IMR-90 (cell line): Measurements from ENCODE around the gene DESI1. TPM values are rescaled to one million over a fixed set of nuclear protein-coding genes. Genes with fewer than 3 reads are reported as not detected.
"Not testable (repeated sequence)": the region's sequence is repeated elsewhere in the genome, so short reads cannot be mapped to it uniquely, and the experiment has no call there.

Experiments
- ATAC-seq: fragments of 200-7000 bp; cut with Tn5 transposase; 2 replicates; pipeline ENCODE4 v1.9.1; 2020; ENCODE audit warnings: low read depth, mild to moderate bottlenecking, moderate library complexity
- BruUV-seq: library from RNA; stranded (reverse); fragments of 400-500 nt; replicated peaks from 2 replicates; lab custom pipeline; 2021; lab: Mats Ljungman, UMichigan
- CTCF ChIA-PET: fragments of 300-600 bp; formaldehyde crosslinking; extraction: SDS; loops from one replicate; lab custom pipeline; 2021; ENCODE audit warnings: antibody characterized with exemption; lab: Yijun Ruan, JAX
- POLR2A ChIA-PET: fragments of 300-600 bp; sonication (Branson Sonifier 250); formaldehyde crosslinking; loops from one replicate; lab custom pipeline; 2022; ENCODE audit warnings: antibody characterized with exemption; ENCODE audit not compliant: unreplicated experiment; lab: Charles Lee
- DNase-seq: peaks from one replicate; pipeline ENCODE4 v3.0.0; 2013
- H2AFZ ChIP-seq: replicated peaks from 2 replicates; pipeline ENCODE3; 2013; ENCODE audit warnings: low read length, mild to moderate bottlenecking; ENCODE audit not compliant: poor library complexity
- H2AK5ac ChIP-seq: 2 replicates; pipeline ENCODE4 v1.6.1; 2013; ENCODE audit warnings: low read depth, low read length, inconsistent platforms
- H2AK9ac ChIP-seq: replicated peaks from 2 replicates; pipeline ENCODE3; 2013; ENCODE audit warnings: mild to moderate bottlenecking, low read depth, low read length, moderate library complexity; ENCODE audit not compliant: poor library complexity
- H2BK120ac ChIP-seq: 2 replicates; pipeline ENCODE4 v1.6.1; 2013; ENCODE audit warnings: low read depth, low read length, inconsistent platforms
- H2BK15ac ChIP-seq: 3 replicates; pipeline ENCODE4 v1.6.1; 2013; ENCODE audit warnings: low read depth, low read length, inconsistent platforms
- H2BK20ac ChIP-seq: 2 replicates; pipeline ENCODE4 v1.6.1; 2013; ENCODE audit warnings: low read depth, mild to moderate bottlenecking, inconsistent platforms, low read length, moderate library complexity
- H2BK5ac ChIP-seq: 2 replicates; pipeline ENCODE4 v1.6.1; 2013; ENCODE audit warnings: mild to moderate bottlenecking, low read depth, low read length, inconsistent platforms; ENCODE audit not compliant: poor library complexity, severe bottlenecking
- H3K14ac ChIP-seq: replicated peaks from 2 replicates; pipeline ENCODE4 v1.6.1; 2013; ENCODE audit warnings: low read depth, low read length, inconsistent platforms
- H3K18ac ChIP-seq: 2 replicates; pipeline ENCODE4 v1.6.1; 2013; ENCODE audit warnings: low read depth, low read length, control low read depth
- H3K23ac ChIP-seq: 2 replicates; pipeline ENCODE4 v1.6.1; 2013; ENCODE audit warnings: low read depth, low read length, inconsistent platforms
- H3K27ac ChIP-seq: 2 replicates; pipeline ENCODE4 v1.5.1; 2013; ENCODE audit warnings: mild to moderate bottlenecking, control low read depth, low read length; ENCODE audit not compliant: insufficient read depth
- H3K27me3 ChIP-seq: 2 replicates; pipeline ENCODE4 v1.6.1; 2013; ENCODE audit warnings: low read length; ENCODE audit not compliant: control insufficient read depth, insufficient read depth
- H3K36me3 ChIP-seq: 2 replicates; pipeline ENCODE4 v1.6.1; 2013; ENCODE audit warnings: low read length, mixed read lengths; ENCODE audit not compliant: control insufficient read depth, insufficient read depth
- H3K4ac ChIP-seq: 2 replicates; pipeline ENCODE4 v1.6.1; 2013; ENCODE audit warnings: low read depth, low read length, inconsistent platforms
- H3K4me1 ChIP-seq: 2 replicates; pipeline ENCODE4 v1.6.1; 2013; ENCODE audit warnings: low read length, mixed read lengths; ENCODE audit not compliant: control insufficient read depth, insufficient read depth
- H3K4me2 ChIP-seq: 2 replicates; pipeline ENCODE4 v1.6.1; 2013; ENCODE audit warnings: low read depth, mild to moderate bottlenecking, control low read depth, low read length, moderate library complexity
- H3K4me3 ChIP-seq: 2 replicates; pipeline ENCODE4 v1.5.1; 2013; ENCODE audit warnings: low read depth, mild to moderate bottlenecking, control low read depth, low read length, moderate library complexity; ENCODE audit not compliant: insufficient read depth
- H3K56ac ChIP-seq: 2 replicates; pipeline ENCODE4 v1.6.1; 2013; ENCODE audit warnings: low read length, inconsistent platforms; ENCODE audit not compliant: insufficient read depth; ENCODE audit errors: extremely low read depth
- H3K79me1 ChIP-seq, 2 experiments: 2 replicates each; pipeline ENCODE4 v1.6.1; 2013; ENCODE audit warnings: low read length in 2 of 2, inconsistent platforms in 1 of 2, low read depth in 1 of 2
- H3K9ac ChIP-seq: 2 replicates; pipeline ENCODE4 v1.6.1; 2013; ENCODE audit warnings: low read depth, low read length, control low read depth
- H3K9me1 ChIP-seq: 2 replicates; pipeline ENCODE4 v1.6.1; 2013; ENCODE audit warnings: low read length, inconsistent platforms; ENCODE audit not compliant: insufficient read depth
- H3K9me3 ChIP-seq: 2 replicates; pipeline ENCODE4 v1.6.1; 2013; ENCODE audit warnings: low read length; ENCODE audit not compliant: control insufficient read depth, insufficient read depth
- H4K20me1 ChIP-seq: 2 replicates; pipeline ENCODE4 v1.6.1; 2013; ENCODE audit warnings: low read length, inconsistent platforms; ENCODE audit not compliant: insufficient read depth
- H4K5ac ChIP-seq: 2 replicates; pipeline ENCODE4 v1.6.1; 2013; ENCODE audit warnings: mild to moderate bottlenecking, low read depth, low read length, control low read depth
- H4K8ac ChIP-seq, 2 experiments: 2 replicates each; pipeline ENCODE4 v1.6.1; 2013; ENCODE audit warnings: low read depth in 2 of 2, low read length in 2 of 2, control low read depth in 1 of 2, inconsistent platforms in 1 of 2
- H4K91ac ChIP-seq: 2 replicates; pipeline ENCODE4 v1.6.1; 2013; ENCODE audit warnings: low read depth, low read length, inconsistent platforms; ENCODE audit not compliant: insufficient read depth
- WGBS, 2 experiments: methylation state at CpG; one replicate each; pipeline versions ENCODE4 v1.1.5 to v1.1.7; 2013; ENCODE audit warnings: missing lambda C conversion rate in 2 of 2; ENCODE audit not compliant: insufficient read length in 1 of 2; ENCODE audit errors: extremely low coverage in 2 of 2; 5-methylcytosine and 5-hydroxymethylcytosine counted together
- dilution Hi-C: fragments of 300-500 bp; cut with HindIII; formaldehyde crosslinking; loops from one replicate; pipeline ENCODE4 v1.14.3; 2018; ENCODE audit warnings: low sequenced_read_pairs; ENCODE audit not compliant: unreplicated experiment
- in situ Hi-C: fragments of 300-500 bp; cut with MboI; formaldehyde crosslinking; loops from 3 replicates; pipeline ENCODE4 v1.14.3; 2019; ENCODE audit warnings: low sequenced_read_pairs, inconsistent platforms, mixed read lengths
- intact Hi-C: fragments of 100-400 bp; cut with micrococcal nuclease; formaldehyde crosslinking; loops from 2 replicates; pipeline ENCODE4 v1.10.0; 2022
- polyA plus RNA-seq, 3 experiments: library from polyadenylated mRNA; depleted of rRNA; stranded (reverse); fragments of >200 nt; gene quantifications; 2 replicates each; pipeline ENCODE4 v1.2.3, GENCODE V29; 2012; ENCODE audit warnings: low replicate concordance in 1 of 3
- total RNA-seq: library from RNA; depleted of rRNA; stranded (reverse); fragments of >200 nt; gene quantifications from 2 replicates; pipeline ENCODE4 v1.2.3, GENCODE V29; 2012

DESI1 gene
- total and polyA plus RNA-seq, 2 of the 4 experiments (the other 2 are of a cell fraction): 14.5 to 24.9 TPM

- DNase-seq, in situ Hi-C loops, H3K4ac ChIP-seq, H2BK15ac ChIP-seq, ATAC-seq, H4K8ac ChIP-seq, POLR2A ChIA-PET, intact Hi-C loops, H3K23ac ChIP-seq, H3K18ac ChIP-seq, H3K27me3 ChIP-seq, dilution Hi-C loops, H3K56ac ChIP-seq, H3K36me3 ChIP-seq, H4K91ac ChIP-seq, H2BK5ac ChIP-seq, H2BK20ac ChIP-seq, H3K4me3 ChIP-seq, H3K14ac ChIP-seq, H3K27ac ChIP-seq, H2BK120ac ChIP-seq, H3K9ac ChIP-seq, CTCF ChIA-PET, H2AK9ac ChIP-seq, H3K4me2 ChIP-seq, BruUV-seq, H2AFZ ChIP-seq, H4K5ac ChIP-seq, H3K9me1 ChIP-seq, H2AK5ac ChIP-seq, H3K9me3 ChIP-seq: not testable (repeated sequence)
- 96% methylated on average over 8 of the region's 51 CpGs; no CpG with 5 or more reads in 1 of the 2 experiments for WGBS, 2 experiments
- Histone ChIP-seq H3K79me1 (peaks cover 4 to 35% of the 10 kb centered on the region in 2 experiments), H3K4me1 (peaks cover 15% of the 10 kb centered on the region), H4K20me1 (peaks cover 11% of the 10 kb centered on the region)
These were observed 27.4 kb downstream of the DESI1 start for GRCh38 chr22:41593336-41593960.
